ENCODE data around the gene SOCS1. TPM values are rescaled to one million over a fixed set of nuclear protein-coding genes. Genes with fewer than 3 reads are reported as not detected.

SOCS1 gene
- total RNA-seq, 2 experiments from 2014 or later = 71.3 to 71.4 TPM

GRCh38 chr16:11289202-11289601 is 33.2 kb upstream of the SOCS1 start:
- no peak overlapping the region for H3K27ac Mint-ChIP-seq
- no peaks in the 10 kb centered on the region for H3K9me3 ChIP-seq (ENCODE audit: control insufficient read depth in 1 of 2, insufficient read depth in 1 of 2, low read length in 2 of 2)
- no peak overlapping the region for H3K4me3 ChIP-seq (ENCODE audit: low read length)
- H3K9me3 Mint-ChIP-seq = no peaks in the 10 kb centered on the region
- peaks cover 0 to 3% of the 10 kb centered on the region in 2 experiments for H3K27me3 ChIP-seq (ENCODE audit: control insufficient read depth in 1 of 2, insufficient read depth in 2 of 2, low read length in 2 of 2)
- intact Hi-C loops (cut with DNase I, micrococcal nuclease) = no loop called here
- DNase-seq = no peak
- peaks cover 7% of the 10 kb centered on the region for H3K4me1 Mint-ChIP-seq (ENCODE audit: low read depth)
- CTCF ChIA-PET = no interaction called here
- ATAC-seq (ENCODE audit: poor library complexity) = no peak
- no peaks in the 10 kb centered on the region for H3K36me3 Mint-ChIP-seq (ENCODE audit: low read depth)
- H3K27me3 Mint-ChIP-seq = no peaks in the 10 kb centered on the region
- no peak for TF ChIP-seq CTCF (IDR thresholded peaks at IDR 0.05)
- no peak overlapping the region for H3K4me3 Mint-ChIP-seq
- no peaks in the 10 kb centered on the region for H3K4me1 ChIP-seq (ENCODE audit: insufficient read depth, low read length)
- POLR2A ChIA-PET = no interaction called here
- H3K36me3 ChIP-seq (ENCODE audit: insufficient read depth, low read length) = no peaks in the 10 kb centered on the region
- no peak overlapping the region for H3K27ac ChIP-seq (ENCODE audit: low read depth in 1 of 2, low read length in 2 of 2)

DNA sequence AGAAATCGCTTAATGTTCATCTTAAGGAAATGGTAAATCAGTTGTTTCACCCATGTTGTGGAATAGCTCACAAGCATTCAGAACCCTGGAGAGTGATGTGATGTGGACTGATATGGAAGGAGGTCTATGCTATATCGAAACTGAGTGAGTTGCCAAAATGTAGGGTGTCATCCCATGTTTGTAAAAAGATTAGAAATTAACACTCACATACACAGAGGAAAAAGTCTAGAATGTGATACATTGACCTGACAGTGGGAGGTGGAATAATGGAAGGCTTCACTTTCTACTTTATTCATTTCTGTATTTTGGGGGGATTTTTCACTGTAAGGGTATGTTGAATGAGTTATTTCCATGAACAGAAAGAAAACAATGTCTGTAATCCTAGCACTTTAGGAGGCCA is 29.8 kb upstream of the SOCS1 start:
- no peak overlapping the region for H3K27ac ChIP-seq (ENCODE audit: low read depth in 1 of 2, low read length in 2 of 2)
- intact Hi-C loops (cut with DNase I, micrococcal nuclease) = no loop called here
- no peaks in the 10 kb centered on the region for H3K4me1 Mint-ChIP-seq (ENCODE audit: low read depth)
- no peaks in the 10 kb centered on the region for H3K27me3 ChIP-seq (ENCODE audit: control insufficient read depth in 1 of 2, insufficient read depth in 2 of 2, low read length in 2 of 2)
- no peaks in the 10 kb centered on the region for H3K36me3 ChIP-seq (ENCODE audit: insufficient read depth, low read length)
- no peak overlapping the region for H3K4me3 ChIP-seq (ENCODE audit: low read length)
- no peaks in the 10 kb centered on the region for H3K27me3 Mint-ChIP-seq
- DNase-seq (no peak), ATAC-seq (ENCODE audit: poor library complexity) (no peak)
- POLR2A ChIA-PET = no interaction called here
- CTCF ChIA-PET = no interaction called here
- no peak overlapping the region for H3K27ac Mint-ChIP-seq
- no peaks in the 10 kb centered on the region for H3K9me3 ChIP-seq (ENCODE audit: control insufficient read depth in 1 of 2, insufficient read depth in 1 of 2, low read length in 2 of 2)
- no peak for TF ChIP-seq CTCF (IDR thresholded peaks at IDR 0.05)
- no peaks in the 10 kb centered on the region for H3K4me1 ChIP-seq (ENCODE audit: insufficient read depth, low read length)
- H3K36me3 Mint-ChIP-seq (ENCODE audit: low read depth) = no peaks in the 10 kb centered on the region
- H3K4me3 Mint-ChIP-seq = no peak overlapping the region
- no peaks in the 10 kb centered on the region for H3K9me3 Mint-ChIP-seq

- no peak for TF ChIP-seq CTCF (IDR thresholded peaks at IDR 0.05)
- no peak overlapping the region for H3K4me3 ChIP-seq (ENCODE audit: low read length)
- H3K27ac ChIP-seq (ENCODE audit: low read depth in 1 of 2, low read length in 2 of 2) = no peak overlapping the region
- ChIA-PET CTCF (no interaction called here), POLR2A (no interaction called here)
- Mint-ChIP-seq H3K27me3 (no peaks in the 10 kb centered on the region), H3K4me3 (no peak overlapping the region), H3K27ac (no peak overlapping the region), H3K9me3 (no peaks in the 10 kb centered on the region), H3K36me3 (ENCODE audit: low read depth) (no peaks in the 10 kb centered on the region), H3K4me1 (ENCODE audit: low read depth) (no peaks in the 10 kb centered on the region)
- H3K9me3 ChIP-seq (ENCODE audit: control insufficient read depth in 1 of 2, insufficient read depth in 1 of 2, low read length in 2 of 2) = no peaks in the 10 kb centered on the region
- H3K4me1 ChIP-seq (ENCODE audit: insufficient read depth, low read length) = no peaks in the 10 kb centered on the region
- no peak for ATAC-seq (ENCODE audit: poor library complexity)
- no peak for DNase-seq
- no peaks in the 10 kb centered on the region for H3K27me3 ChIP-seq (ENCODE audit: control insufficient read depth in 1 of 2, insufficient read depth in 2 of 2, low read length in 2 of 2)
- H3K36me3 ChIP-seq (ENCODE audit: insufficient read depth, low read length) = no peaks in the 10 kb centered on the region
- intact Hi-C loops (cut with DNase I, micrococcal nuclease) = no loop called here
Measured at GRCh38 chr16:11283820-11284248, 27.8 kb upstream of the SOCS1 start.

Measured in CD4-positive, alpha-beta T cell (primary cell).